ENCODE data around the gene EN1. TPM values are rescaled to one million over a fixed set of nuclear protein-coding genes. Genes with fewer than 3 reads are reported as not detected.

The EN1 gene
- total RNA-seq, 1 experiment from 2014 or later: not detected

DNA sequence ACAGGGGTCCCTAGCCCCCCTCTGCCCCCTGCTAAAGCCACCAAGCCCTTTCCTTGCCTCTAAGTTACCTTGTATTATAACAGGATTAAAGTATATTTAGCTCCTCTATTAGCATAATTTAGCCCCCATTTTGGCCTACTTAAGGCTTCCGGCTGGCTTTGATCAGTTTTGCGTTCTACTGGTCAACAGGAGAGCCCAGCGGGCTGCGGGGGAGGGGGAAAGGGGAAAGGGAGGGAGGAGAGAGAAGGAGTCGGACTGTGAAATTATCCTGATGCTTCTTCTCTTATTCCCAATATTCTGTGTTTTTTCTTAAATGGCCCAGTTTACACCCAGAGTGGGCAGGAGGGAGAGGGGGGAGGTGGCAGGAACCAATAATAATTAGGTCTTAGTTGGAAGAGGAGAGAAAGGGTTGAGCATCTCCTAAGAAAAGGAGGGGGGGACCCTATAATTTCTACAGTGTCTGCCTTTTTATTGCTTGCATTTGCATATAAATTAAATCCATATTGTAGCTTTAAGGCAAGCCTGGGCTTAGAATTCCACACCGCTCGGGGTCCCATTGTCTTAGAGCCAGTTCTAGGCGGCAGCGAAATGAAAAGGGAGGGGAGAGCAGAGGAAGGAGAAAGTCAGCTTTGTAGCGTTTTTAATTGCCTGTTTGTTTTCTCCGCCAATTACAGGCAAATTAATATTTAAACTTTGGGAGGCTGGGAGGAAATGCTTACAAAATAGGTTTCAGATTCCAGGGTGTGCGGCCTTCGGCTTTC lies 39.6 kb downstream of the EN1 start (continued):
- TF ChIP-seq, protein P1, sequence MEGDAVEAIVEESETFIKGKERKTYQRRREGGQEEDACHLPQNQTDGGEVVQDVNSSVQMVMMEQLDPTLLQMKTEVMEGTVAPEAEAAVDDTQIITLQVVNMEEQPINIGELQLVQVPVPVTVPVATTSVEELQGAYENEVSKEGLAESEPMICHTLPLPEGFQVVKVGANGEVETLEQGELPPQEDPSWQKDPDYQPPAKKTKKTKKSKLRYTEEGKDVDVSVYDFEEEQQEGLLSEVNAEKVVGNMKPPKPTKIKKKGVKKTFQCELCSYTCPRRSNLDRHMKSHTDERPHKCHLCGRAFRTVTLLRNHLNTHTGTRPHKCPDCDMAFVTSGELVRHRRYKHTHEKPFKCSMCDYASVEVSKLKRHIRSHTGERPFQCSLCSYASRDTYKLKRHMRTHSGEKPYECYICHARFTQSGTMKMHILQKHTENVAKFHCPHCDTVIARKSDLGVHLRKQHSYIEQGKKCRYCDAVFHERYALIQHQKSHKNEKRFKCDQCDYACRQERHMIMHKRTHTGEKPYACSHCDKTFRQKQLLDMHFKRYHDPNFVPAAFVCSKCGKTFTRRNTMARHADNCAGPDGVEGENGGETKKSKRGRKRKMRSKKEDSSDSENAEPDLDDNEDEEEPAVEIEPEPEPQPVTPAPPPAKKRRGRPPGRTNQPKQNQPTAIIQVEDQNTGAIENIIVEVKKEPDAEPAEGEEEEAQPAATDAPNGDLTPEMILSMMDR (IDR thresholded peaks at IDR 0.05 in 2 of 3, conservative IDR thresholded peaks at IDR 0.05 in 1 of 3; ENCODE audit: borderline replicate concordance in 1 of 3, insufficient read depth in 1 of 3, low read depth in 2 of 3, low read length in 2 of 3): no peak
- TF ChIP-seq ZFX (IDR thresholded peaks at IDR 0.05) (no peak), ELF1 (IDR thresholded peaks at IDR 0.05; ENCODE audit: borderline replicate concordance, low read depth) (no peak), YY1 (IDR thresholded peaks at IDR 0.05; ENCODE audit: extremely low read depth, insufficient replicate concordance, low read depth, low read length) (no peak), SIN3A (IDR thresholded peaks at IDR 0.05; ENCODE audit: low read depth) (no peak), ZNF274 (IDR thresholded peaks at IDR 0.05; ENCODE audit: low read depth, low read length) (no peak)

DNA sequence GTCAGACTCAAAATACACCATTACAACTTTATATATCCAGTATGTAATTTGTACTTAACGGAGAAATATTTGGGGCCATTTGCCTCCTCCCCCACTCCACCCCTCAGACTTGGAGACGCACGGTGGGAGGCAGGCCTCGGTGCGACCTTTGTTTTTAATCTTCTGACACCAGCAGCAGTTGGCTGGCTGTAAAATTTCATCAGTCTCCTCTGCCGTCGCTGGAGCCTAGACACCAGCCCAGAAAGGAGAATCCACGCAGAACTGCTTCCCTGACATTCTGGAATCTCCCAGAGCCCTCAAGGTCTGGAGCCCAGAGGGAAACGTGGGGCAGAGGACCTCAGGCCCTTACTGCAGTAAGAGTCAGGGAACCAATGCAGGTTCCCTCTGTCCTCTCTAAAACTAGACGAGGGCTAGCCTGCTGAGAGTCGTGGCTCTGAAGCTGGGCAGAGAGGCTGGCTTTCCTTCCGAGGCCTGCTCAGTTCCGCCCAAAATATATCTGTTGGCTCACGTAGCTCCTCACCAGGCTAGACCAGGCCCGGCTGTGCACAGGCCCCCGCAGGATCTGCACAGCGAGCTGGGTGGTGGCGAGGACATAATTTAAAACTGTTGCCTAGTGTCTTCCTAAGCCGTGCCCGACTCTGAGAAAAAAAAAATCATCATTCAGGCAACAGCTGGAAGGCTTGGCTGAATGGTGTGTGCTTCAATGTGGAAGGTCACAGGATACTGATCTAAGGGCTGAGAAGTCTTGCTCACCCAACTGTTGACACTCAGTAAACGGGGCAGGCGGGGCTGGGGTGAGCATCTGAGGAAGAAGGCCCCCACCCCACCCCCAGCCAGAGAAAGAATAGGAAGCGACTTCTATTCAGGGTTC lies 40.4 kb downstream of the EN1 start:
- intact Hi-C loops (cut with micrococcal nuclease): no loop called here
- H3K9ac ChIP-seq (ENCODE audit: low read length): no peak overlapping the region
- H3K36me3 ChIP-seq (ENCODE audit: control insufficient read depth in 1 of 2, insufficient read depth in 2 of 2, low read length in 2 of 2): no peaks in the 10 kb centered on the region
- H4K20me1 ChIP-seq (ENCODE audit: insufficient read depth): no peaks in the 10 kb centered on the region
- H3K9me3 ChIP-seq (ENCODE audit: control insufficient read depth in 1 of 2, insufficient read depth in 1 of 2, low read depth in 1 of 2, low read length in 2 of 2): no peaks in the 10 kb centered on the region
- no peaks in the 10 kb centered on the region for H3K79me2 ChIP-seq (ENCODE audit: insufficient read depth, low read length)
- peaks cover under 1% of the 10 kb centered on the region; the same call in 1 of the 2 replicates for H3K27me3 ChIP-seq (ENCODE audit: insufficient read depth, low read length)
- RAD21 ChIA-PET (ENCODE audit: low non-redundant PET in 1 of 2, low total read pairs in 2 of 2, uncharacterized antibody in 2 of 2, unreplicated experiment in 2 of 2): no interaction called here
- H2AFZ ChIP-seq (ENCODE audit: low read depth, low read length, poor library complexity, severe bottlenecking): no peak overlapping the region
- CTCF ChIA-PET: no interaction called here
- H3K9me2 ChIP-seq (ENCODE audit: insufficient read depth): no peaks in the 10 kb centered on the region
- H3K4me2 ChIP-seq (ENCODE audit: low read length): no peak overlapping the region
- DNase-seq (ENCODE audit: low read depth, low spot score) (no peak), ATAC-seq (no peak)
- no peak overlapping the region for H3K4me3 ChIP-seq (replicated peaks in 1 of 2; ENCODE audit: low read depth in 1 of 2, low read length in 2 of 2)
- TF ChIP-seq ELF1 (IDR thresholded peaks at IDR 0.05; ENCODE audit: borderline replicate concordance, low read depth) (no peak), CEBPB (IDR thresholded peaks at IDR 0.05; ENCODE audit: low read depth) (no peak), FOSL1 (IDR thresholded peaks at IDR 0.05; ENCODE audit: low read depth) (no peak), TCF7L2 (IDR thresholded peaks at IDR 0.05; ENCODE audit: borderline replicate concordance, extremely low read depth, insufficient read depth, insufficient read length) (no peak), SP1 (IDR thresholded peaks at IDR 0.05; ENCODE audit: low read depth) (no peak), EZH2 (IDR thresholded peaks at IDR 0.05) (no peak)
- TF ChIP-seq, protein P2, sequence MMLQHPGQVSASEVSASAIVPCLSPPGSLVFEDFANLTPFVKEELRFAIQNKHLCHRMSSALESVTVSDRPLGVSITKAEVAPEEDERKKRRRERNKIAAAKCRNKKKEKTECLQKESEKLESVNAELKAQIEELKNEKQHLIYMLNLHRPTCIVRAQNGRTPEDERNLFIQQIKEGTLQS (IDR thresholded peaks at IDR 0.05): no peak
- TF ChIP-seq, protein P3, sequence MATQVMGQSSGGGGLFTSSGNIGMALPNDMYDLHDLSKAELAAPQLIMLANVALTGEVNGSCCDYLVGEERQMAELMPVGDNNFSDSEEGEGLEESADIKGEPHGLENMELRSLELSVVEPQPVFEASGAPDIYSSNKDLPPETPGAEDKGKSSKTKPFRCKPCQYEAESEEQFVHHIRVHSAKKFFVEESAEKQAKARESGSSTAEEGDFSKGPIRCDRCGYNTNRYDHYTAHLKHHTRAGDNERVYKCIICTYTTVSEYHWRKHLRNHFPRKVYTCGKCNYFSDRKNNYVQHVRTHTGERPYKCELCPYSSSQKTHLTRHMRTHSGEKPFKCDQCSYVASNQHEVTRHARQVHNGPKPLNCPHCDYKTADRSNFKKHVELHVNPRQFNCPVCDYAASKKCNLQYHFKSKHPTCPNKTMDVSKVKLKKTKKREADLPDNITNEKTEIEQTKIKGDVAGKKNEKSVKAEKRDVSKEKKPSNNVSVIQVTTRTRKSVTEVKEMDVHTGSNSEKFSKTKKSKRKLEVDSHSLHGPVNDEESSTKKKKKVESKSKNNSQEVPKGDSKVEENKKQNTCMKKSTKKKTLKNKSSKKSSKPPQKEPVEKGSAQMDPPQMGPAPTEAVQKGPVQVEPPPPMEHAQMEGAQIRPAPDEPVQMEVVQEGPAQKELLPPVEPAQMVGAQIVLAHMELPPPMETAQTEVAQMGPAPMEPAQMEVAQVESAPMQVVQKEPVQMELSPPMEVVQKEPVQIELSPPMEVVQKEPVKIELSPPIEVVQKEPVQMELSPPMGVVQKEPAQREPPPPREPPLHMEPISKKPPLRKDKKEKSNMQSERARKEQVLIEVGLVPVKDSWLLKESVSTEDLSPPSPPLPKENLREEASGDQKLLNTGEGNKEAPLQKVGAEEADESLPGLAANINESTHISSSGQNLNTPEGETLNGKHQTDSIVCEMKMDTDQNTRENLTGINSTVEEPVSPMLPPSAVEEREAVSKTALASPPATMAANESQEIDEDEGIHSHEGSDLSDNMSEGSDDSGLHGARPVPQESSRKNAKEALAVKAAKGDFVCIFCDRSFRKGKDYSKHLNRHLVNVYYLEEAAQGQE (IDR thresholded peaks at IDR 0.05; ENCODE audit: low read depth): no peak
- TF ChIP-seq, protein P1 (IDR thresholded peaks at IDR 0.05 in 2 of 3, conservative IDR thresholded peaks at IDR 0.05 in 1 of 3; ENCODE audit: borderline replicate concordance in 1 of 3, insufficient read depth in 1 of 3, low read depth in 2 of 3, low read length in 2 of 3): no peak
- no TSS peak for BruUV-seq (replicated peaks)
- H3K4me1 ChIP-seq (ENCODE audit: control insufficient read depth in 1 of 2, insufficient read depth in 2 of 2, low read length in 2 of 2): no peaks in the 10 kb centered on the region
- no peak overlapping the region for H3K27ac ChIP-seq (ENCODE audit: low read depth, low read length)
- POLR2A ChIA-PET: no interaction called here
